MM.1S (cell line): ENCODE measurements around the gene GYPE.
"Not testable (repeated sequence)": the region's sequence is repeated elsewhere in the genome, so short reads cannot be mapped to it uniquely, and the experiment has no call there.

Experiments used
- DNase-seq: peaks from one replicate; pipeline ENCODE4 v3.0.0-alpha.2; 2015
- H2AFZ ChIP-seq: fragments of 300-600 bp; sonication (generic); 2 replicates; pipeline ENCODE4 v1.6.0; 2016; ENCODE audit warnings: antibody characterized with exemption, low read length
- H3F3A ChIP-seq: fragments of 300-600 bp; sonication (generic); 2 replicates; pipeline ENCODE4 v1.6.1; 2016; ENCODE audit warnings: mild to moderate bottlenecking, antibody characterized with exemption, low read length, moderate library complexity, mixed read lengths; ENCODE audit not compliant: insufficient read depth
- H3K27ac ChIP-seq: fragments of 300-600 bp; sonication (generic); 2 replicates; pipeline ENCODE4 v1.5.1; 2016; ENCODE audit warnings: mild to moderate bottlenecking, low read length
- H3K27me3 ChIP-seq: fragments of 300-600 bp; sonication (generic); replicated peaks from 2 replicates; pipeline ENCODE4 v1.6.0; 2016; ENCODE audit warnings: low read length; ENCODE audit not compliant: insufficient read depth
- H3K36me3 ChIP-seq: fragments of 300-600 bp; sonication (generic); replicated peaks from 2 replicates; pipeline ENCODE4 v1.6.1; 2016; ENCODE audit warnings: mild to moderate bottlenecking, low read length, mixed read lengths; ENCODE audit not compliant: insufficient read depth
- H3K4me1 ChIP-seq: fragments of 300-600 bp; sonication (generic); 2 replicates; pipeline ENCODE4 v1.6.1; 2016; ENCODE audit warnings: low read length, mixed read lengths
- H3K4me2 ChIP-seq: fragments of 300-600 bp; sonication (generic); 2 replicates; pipeline ENCODE4 v1.6.0; 2016; ENCODE audit warnings: low read depth, low read length
- H3K4me3 ChIP-seq: fragments of 300-600 bp; sonication (generic); 2 replicates; pipeline ENCODE4 v1.5.1; 2016; ENCODE audit warnings: low read length, mixed read lengths
- H3K79me2 ChIP-seq: fragments of 300-600 bp; sonication (generic); 2 replicates; pipeline ENCODE4 v1.6.1; 2016; ENCODE audit warnings: mixed run types, low read length, mixed read lengths
- H3K9ac ChIP-seq: fragments of 300-600 bp; sonication (generic); 2 replicates; pipeline ENCODE4 v1.6.1; 2016; ENCODE audit warnings: low read length, mixed read lengths
- H3K9me2 ChIP-seq: fragments of 300-600 bp; sonication (generic); replicated peaks from 2 replicates; pipeline ENCODE4 v1.6.1; 2016; ENCODE audit warnings: mild to moderate bottlenecking, low read length, mixed read lengths; ENCODE audit not compliant: insufficient read depth
- H3K9me3 ChIP-seq: fragments of 300-600 bp; sonication (generic); replicated peaks from 2 replicates; pipeline ENCODE4 v1.6.1; 2016; ENCODE audit warnings: mild to moderate bottlenecking, low read length, mixed read lengths; ENCODE audit not compliant: insufficient read depth
- H4K20me1 ChIP-seq: fragments of 300-600 bp; sonication (generic); 2 replicates; pipeline ENCODE4 v1.6.1; 2016; ENCODE audit warnings: mild to moderate bottlenecking, low read length, moderate library complexity, mixed read lengths; ENCODE audit not compliant: insufficient read depth
- TF ChIP-seq, protein P1 (sequence below): fragments of 300-600 bp; sonication (generic); IDR thresholded peaks from 2 replicates; pipeline ENCODE4 v1.5.1; 2016; ENCODE audit warnings: antibody characterized with exemption, low read length, mixed read lengths

GYPE gene

DNA sequence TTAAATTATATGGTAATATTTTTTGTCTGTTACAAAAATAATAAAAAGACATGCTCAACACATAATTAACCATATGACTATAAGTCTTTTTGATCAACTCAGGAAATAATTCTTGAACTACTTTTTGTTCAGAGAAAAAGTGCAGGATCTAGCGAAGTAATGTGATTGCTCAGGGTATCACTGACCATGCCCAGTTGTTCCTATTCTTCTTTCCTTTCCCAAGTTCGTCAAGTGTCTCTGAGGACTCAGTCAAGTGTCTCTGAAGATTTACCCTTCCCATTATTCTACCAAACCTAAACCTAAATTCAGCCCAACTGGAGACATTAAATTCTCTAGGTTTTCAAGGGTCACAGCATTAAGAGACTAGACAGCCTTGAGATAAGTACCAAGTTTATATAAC is 5.5 kb upstream of the GYPE start:
- H3K27me3 ChIP-seq, H3K9me2 ChIP-seq, H3K27ac ChIP-seq, DNase-seq, H4K20me1 ChIP-seq, H3K4me1 ChIP-seq, H3K79me2 ChIP-seq, H3K9ac ChIP-seq, H3K4me2 ChIP-seq, H3K9me3 ChIP-seq, H3F3A ChIP-seq, H3K4me3 ChIP-seq, H2AFZ ChIP-seq, H3K36me3 ChIP-seq: not testable (repeated sequence)

DNA sequence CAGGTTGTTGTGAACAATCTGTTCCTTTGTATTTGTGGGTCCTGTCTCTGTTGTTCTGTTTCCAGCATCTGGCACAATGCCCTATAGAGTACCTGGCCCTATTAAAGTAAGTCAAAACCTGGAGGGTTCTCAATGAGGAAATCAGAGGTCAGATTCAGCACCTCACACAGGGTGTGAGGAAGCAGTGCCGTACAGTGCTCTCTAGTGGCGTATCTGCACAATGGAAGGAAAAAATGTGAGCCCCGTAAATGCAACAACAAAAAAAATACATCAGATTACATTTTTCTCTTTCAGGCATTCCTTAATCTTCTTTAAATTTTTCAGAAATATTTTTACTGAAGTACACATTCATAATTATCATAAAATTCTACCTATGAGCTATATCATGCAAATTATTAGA is 2.5 kb upstream of the GYPE start:
- H3K9ac ChIP-seq, H3K4me1 ChIP-seq, H3K4me2 ChIP-seq, H3K27me3 ChIP-seq, H3K4me3 ChIP-seq, H3K9me2 ChIP-seq, H3K9me3 ChIP-seq, H2AFZ ChIP-seq, H3K27ac ChIP-seq, H4K20me1 ChIP-seq, H3K36me3 ChIP-seq, H3K79me2 ChIP-seq, H3F3A ChIP-seq: not testable (repeated sequence)
- DNase-seq = peak; percentile 59
- TF ChIP-seq, protein P1, sequence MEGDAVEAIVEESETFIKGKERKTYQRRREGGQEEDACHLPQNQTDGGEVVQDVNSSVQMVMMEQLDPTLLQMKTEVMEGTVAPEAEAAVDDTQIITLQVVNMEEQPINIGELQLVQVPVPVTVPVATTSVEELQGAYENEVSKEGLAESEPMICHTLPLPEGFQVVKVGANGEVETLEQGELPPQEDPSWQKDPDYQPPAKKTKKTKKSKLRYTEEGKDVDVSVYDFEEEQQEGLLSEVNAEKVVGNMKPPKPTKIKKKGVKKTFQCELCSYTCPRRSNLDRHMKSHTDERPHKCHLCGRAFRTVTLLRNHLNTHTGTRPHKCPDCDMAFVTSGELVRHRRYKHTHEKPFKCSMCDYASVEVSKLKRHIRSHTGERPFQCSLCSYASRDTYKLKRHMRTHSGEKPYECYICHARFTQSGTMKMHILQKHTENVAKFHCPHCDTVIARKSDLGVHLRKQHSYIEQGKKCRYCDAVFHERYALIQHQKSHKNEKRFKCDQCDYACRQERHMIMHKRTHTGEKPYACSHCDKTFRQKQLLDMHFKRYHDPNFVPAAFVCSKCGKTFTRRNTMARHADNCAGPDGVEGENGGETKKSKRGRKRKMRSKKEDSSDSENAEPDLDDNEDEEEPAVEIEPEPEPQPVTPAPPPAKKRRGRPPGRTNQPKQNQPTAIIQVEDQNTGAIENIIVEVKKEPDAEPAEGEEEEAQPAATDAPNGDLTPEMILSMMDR = peak; percentile 47

DNA sequence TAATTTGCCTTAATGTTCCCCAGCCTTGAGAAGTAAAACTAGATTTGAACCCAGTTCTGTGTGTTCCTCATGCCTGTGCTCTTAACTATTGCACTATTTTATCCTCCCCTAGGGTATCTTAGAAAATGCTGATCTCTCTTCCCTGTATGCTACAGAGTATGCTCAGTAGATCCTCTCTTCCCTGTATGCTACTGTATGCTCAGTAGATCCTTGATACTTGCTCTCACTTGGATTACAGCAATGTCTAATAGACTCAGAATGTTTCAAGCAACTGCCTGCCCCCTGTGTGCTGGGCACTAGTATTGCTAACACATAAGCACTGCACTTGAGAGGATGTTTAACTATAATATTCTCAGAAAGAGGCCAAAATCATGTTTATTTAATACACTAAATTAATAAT is 928 bp downstream of the GYPE start:
- not testable (repeated sequence) for H3K4me3 ChIP-seq, H3K9ac ChIP-seq, H3K4me1 ChIP-seq, H3K79me2 ChIP-seq, H3K4me2 ChIP-seq, H3K36me3 ChIP-seq, H3F3A ChIP-seq, H4K20me1 ChIP-seq, DNase-seq, H2AFZ ChIP-seq, H3K27ac ChIP-seq, H3K9me2 ChIP-seq, H3K27me3 ChIP-seq, H3K9me3 ChIP-seq

DNA sequence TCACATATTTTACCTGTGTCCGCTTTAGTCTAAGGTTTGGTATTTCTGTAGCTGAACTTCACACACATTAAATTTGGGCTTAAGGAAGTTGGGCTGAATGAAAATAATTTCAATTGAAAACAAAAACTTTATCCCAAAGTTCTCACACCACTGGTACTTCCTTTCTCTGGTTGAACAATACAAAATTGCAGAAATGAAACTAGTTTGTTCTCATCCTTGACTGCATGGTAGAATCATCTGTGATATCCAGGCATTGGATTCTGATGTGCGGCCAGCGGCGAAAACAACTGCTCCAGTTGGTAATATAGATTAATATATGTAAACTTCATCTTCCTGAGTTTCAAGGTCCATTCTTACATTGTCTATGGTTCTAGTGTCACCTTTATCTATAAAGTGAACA is 15.0 kb downstream of the GYPE start:
- H3K9me2 ChIP-seq, H3K4me3 ChIP-seq, H3K9me3 ChIP-seq, H4K20me1 ChIP-seq, H2AFZ ChIP-seq, DNase-seq, H3K79me2 ChIP-seq, H3K4me2 ChIP-seq, H3K4me1 ChIP-seq, H3K36me3 ChIP-seq, H3F3A ChIP-seq, H3K9ac ChIP-seq, H3K27ac ChIP-seq, H3K27me3 ChIP-seq: not testable (repeated sequence)

DNA sequence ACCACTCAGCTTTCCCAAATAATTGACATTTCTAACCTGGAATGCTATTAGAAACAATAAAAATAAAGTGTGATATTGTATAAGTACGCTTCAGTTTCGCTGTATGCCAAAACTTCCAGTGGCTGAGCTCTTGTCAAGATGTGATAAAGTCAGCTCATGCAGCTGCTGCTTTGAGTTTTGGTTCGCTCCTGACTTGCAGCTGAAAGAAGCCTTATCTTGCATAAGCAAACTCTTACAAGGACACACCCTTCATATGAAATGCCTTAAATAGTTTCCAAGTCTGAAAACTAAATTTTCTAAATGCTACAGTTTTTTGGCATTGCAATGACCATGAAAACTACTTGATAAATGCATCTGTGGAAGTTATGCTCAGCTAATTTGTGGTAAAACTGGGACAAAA is 17.2 kb downstream of the GYPE start:
- not testable (repeated sequence) for H3K79me2 ChIP-seq, H3K4me1 ChIP-seq, DNase-seq, H3F3A ChIP-seq, H2AFZ ChIP-seq, H3K27me3 ChIP-seq, H3K4me3 ChIP-seq, H3K9ac ChIP-seq, H3K9me2 ChIP-seq, H3K4me2 ChIP-seq, H4K20me1 ChIP-seq, H3K9me3 ChIP-seq, H3K27ac ChIP-seq, H3K36me3 ChIP-seq

DNA sequence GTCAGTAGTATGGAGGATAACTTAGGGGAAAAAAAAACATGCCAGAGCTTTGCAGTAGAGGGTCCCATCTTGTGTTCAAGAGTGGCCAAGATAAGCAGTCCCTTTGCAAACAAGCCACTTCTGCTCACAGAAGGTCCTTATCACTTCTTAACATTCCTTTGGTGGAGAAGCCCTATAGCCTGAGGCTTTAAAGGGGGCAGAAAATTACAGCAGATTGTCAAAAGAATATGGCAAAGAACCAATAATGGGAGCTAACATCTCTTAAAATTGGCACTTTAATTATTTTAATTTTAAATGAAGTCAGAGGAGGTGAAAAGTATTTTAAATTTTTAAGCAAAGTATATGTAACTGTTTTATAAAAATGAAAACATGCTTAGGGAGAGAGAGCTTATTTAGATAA is 20.4 kb downstream of the GYPE start:
- not testable (repeated sequence) for DNase-seq, H4K20me1 ChIP-seq, H3K27me3 ChIP-seq, H3F3A ChIP-seq, H3K4me2 ChIP-seq, H3K9me2 ChIP-seq, H3K9me3 ChIP-seq, H3K27ac ChIP-seq, H3K36me3 ChIP-seq, H3K9ac ChIP-seq, H2AFZ ChIP-seq, H3K79me2 ChIP-seq, H3K4me1 ChIP-seq, H3K4me3 ChIP-seq
